Fibroblast of skin of back (primary cell): ENCODE data around the gene RAB36.

ENCODE experiments used
- DNase-seq: peaks from one replicate; pipeline ENCODE4 v3.0.0-alpha.2; 2013

Gene RAB36

GRCh38 chr22:23108249-23109078 is 36.8 kb upstream of the RAB36 start:
- no peak for DNase-seq

- DNase-seq = no peak
These were observed 36.3 kb upstream of the RAB36 start for GRCh38 chr22:23109079-23109347.

- DNase-seq = no peak
These were observed 35.8 kb upstream of the RAB36 start for GRCh38 chr22:23109441-23109978.

GRCh38 chr22:23110190-23110921 is 34.9 kb upstream of the RAB36 start:
- DNase-seq = no peak

DNA sequence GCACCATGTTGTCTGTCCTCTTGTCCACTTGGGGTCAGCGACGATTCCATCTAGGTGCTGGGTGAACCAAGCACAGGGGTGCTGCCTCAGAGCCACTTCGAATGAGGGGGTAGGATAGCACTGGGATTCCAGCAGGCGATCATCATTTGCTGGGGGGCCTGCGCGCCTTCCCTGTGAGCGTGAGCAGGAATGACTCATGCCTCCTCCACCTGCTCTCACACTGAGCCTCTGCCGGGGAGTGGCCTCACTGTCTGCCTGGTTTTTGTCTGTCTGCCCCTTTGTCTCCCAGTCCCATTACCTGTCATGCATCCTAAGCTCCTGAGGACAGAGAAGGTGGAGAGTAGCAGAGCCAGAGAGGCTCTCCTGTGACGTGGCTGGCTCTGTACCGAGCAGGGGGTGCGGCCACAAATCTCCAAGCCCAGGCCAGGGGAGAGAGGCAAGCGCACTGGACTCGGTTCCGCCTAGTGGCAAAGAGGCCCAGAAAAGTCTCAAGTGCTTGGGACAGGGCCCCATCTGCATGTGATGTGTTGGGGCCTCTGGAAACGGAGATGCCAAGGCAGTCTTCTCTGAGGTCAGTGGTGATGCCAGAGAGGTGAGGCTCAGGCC is 34.3 kb upstream of the RAB36 start:
- DNase-seq = no peak

- DNase-seq = no peak
These were observed 32.7 kb upstream of the RAB36 start for GRCh38 chr22:23112472-23113012.

GRCh38 chr22:23113067-23113846 is 32.0 kb upstream of the RAB36 start:
- peak; percentile 11 for DNase-seq

- DNase-seq = no peak
These were observed 31.2 kb upstream of the RAB36 start for GRCh38 chr22:23113847-23114720.

GRCh38 chr22:23114721-23115020 is 30.6 kb upstream of the RAB36 start:
- no peak for DNase-seq

DNA sequence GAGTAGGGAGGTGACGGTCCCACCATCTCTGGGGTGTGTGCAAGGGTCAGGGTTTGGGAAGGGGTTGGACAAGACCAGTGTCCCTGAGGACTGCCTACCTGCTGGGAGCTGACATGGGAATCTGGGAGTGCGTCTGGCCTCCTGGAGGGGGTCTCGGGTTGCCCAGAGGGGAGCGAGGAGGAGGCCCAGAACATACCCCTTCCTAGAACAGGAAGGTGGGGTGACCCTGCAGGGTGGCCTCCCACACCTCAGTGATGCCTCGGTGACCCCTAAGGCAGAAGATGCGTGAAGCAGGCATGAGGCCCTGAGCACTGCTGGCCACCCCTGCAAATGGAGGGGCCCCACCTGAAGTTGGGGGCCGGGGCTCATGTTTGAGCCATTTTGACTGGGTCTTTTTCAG is 29.9 kb upstream of the RAB36 start:
- DNase-seq = no peak

- no peak for DNase-seq
These were observed 29.3 kb upstream of the RAB36 start for GRCh38 chr22:23115825-23116494.

DNA sequence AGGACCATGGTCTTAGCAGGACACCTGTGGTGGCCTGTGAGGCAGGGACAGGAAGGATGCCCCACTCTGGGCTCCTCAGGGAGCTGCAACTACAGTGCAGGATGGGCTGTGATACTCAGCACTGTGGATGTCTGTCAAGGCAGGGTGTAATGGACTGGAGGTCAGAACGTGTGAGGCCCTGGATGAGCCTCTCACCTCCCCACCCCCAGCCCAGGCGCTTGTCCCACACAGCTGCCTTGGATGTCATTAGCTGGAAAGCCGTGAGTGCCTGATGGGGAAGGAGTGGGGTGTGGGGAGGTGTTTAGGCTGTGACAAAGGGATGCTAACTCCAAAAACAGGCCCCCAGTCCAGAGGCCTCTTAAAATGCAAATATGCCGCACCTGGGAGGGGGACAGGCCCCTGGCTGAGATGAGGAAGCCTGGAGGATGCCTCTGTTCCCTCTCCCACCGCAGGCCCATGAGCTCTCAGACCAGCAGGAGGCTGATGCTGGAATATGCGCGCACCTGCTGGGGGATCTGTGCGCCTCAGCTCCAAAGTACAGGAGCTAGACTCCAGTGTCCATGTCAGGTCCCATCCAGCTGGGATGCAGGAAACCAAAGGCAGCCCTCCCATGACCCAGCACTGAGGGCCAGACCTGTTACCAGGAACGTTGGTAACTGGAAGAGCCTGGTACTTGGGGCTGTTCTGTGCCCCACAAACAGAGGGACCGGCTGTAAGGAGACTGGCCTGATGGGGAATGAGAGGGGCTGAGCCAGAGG is 28.6 kb upstream of the RAB36 start:
- no peak for DNase-seq

DNA sequence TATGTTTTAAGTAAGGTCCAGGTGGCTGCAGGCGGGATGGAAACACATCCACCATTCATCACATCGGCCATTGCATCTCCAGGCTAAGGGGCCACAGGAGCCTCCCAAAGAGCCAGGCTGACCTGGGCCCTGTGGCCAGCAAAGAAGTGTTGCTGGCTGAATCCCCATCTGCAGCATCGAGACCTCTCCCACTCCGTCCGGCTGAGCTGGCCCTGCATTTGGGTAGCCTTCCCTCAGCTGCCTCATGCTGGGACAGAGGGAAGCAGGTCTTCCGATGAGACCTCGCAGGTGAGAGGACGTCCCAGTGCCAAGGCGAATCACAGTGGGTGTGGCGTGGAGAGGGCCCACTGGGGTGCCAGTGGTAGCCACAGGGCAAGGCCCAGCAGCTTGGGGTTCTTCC is 28.0 kb upstream of the RAB36 start:
- DNase-seq = no peak

- no peak for DNase-seq
These were observed 27.2 kb upstream of the RAB36 start for GRCh38 chr22:23117891-23118646.

DNA sequence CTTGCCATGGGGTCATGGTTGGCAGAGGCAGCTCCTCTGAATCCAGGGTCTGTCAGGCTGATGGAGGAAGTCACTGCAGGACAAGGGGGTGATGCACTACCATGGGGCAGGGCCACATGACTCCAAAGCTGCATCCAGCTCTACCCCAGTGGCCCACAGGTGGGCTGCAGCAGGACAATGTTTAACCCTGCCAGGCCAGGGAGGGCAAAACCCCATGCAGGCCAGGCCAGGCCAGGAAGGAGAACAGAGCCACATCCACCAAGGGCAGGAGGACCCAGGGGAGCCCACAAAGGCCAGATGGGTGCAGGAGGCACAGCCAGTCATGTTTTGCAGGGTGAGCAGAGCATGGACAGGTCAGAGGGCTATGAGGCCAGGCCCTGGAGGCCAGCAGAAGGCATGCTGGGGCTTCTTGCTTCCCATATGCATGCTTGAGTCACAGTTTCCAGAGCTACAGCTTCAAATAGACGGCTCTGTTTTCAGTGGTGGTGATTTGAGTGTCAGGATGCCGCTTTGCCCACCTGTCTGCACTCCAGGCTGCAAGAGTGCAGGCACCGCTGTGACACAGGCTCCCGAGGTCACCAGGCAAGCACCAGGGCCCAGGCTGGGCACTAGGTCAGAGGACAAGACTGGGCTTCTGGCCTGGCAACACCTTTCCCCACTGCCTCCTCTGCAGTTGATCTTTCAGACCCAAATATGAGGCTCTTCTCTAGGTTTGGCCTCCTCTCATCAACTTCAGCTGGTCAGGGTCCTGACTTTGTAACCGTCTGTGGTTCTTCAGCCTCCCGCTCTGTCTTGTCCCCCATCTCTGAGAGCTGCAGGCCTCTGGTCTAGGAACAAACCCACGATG is 26.4 kb upstream of the RAB36 start:
- no peak for DNase-seq

DNA sequence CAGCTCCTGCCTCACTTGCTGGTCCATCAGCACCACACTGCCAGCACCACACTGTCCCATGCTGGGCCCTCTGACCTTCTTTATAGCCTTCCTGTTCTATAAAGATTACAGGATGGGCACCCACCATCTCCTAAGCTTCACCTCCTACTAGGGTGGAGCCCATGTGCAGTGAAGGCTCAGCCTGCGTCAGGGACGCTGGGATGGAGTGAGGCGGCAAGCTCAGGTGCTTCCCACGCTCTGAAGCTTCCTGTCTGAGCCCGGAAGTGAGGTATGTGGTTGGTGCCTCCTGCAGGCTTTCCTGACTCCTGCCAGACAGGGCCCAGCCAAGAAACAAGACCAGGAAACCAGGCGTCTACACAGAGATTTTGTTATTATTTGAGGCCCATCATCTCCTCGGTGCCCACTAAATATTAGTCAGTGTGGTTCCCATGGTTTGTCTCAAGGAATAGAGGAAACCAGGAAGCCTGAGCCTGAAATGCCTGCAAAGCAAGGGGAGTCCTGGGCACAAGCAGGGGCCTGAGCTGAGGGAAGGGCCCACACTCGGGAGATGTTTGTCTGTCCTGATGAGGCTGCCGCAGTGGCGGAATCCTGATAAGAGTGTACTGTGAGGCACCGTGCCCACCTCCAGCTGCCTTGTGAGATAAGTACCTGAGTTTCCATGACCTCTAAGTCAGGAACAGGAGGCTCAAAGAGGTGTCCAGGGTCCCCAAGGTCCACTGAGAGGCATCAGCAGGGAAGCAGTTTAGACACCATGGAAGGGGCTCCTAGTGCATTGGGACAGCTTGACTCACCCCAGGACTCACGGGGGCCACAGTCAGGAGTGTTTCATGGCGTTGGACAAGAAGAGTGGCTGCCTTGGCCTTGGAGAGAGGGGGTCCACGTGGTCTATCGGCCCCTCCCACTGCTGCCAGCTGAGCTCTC is 25.5 kb upstream of the RAB36 start:
- no peak for DNase-seq

DNA sequence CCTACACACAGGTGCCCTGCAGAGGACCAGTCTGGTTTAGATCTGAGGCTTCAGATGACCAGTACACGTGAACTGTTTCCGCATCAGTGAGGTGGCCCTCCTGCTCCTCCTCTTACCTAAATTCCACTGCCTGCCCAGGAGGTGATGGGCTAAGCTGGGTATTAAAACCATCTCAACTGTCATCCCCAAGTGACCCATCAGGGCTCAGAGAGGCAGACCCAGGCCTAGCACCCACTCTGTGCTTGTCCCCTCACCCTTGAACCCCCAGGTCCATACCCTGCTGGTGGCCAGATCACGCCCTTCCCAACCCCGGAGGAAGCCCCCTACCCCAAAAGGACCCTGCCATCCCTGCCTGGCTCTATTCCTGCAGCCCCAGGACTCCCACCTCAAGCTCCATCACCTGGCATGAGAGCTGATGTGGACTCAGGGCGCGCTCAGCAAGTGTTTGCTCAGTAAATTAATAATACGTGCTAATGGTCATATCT is 24.8 kb upstream of the RAB36 start:
- DNase-seq = no peak
